GM12875 (cell line): ENCODE results near the gene SCAANT1.

Source experiments
- H3K4me3 ChIP-seq: one replicate; pipeline ENCODE4 v1.5.1; 2011; ENCODE audit warnings: low read depth, low read length, control low read depth
- CTCF ChIP-seq: IDR thresholded peaks from 2 replicates; pipeline ENCODE4 v1.5.1; 2011; ENCODE audit warnings: low read depth, mild to moderate bottlenecking, control low read depth, inconsistent platforms, low read length, moderate library complexity, borderline replicate concordance; ENCODE audit not compliant: insufficient read depth

The SCAANT1 gene

GRCh38 chr3:63945558-63946096 is 33.4 kb upstream of the SCAANT1 start:
- no peak for TF ChIP-seq CTCF

DNA sequence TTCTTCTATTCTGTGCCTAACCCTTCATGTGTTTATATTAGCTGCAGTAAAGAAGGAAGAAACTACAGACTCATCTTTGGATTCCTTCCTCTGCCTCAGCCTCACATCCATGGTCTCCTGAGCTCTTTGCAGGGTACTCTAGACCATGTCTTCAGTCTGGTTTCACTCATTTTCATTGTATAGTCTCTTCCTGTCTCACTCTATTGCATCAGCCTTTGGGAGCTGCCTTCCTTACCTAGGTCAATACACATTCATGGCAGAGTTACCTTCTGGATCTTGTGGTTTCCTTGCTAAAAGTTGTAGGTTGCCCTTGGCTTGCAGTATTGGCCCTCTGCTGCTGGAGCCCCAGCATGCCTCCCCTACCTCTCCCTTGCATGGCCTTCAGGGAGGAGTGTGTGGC is 31.5 kb upstream of the SCAANT1 start:
- TF ChIP-seq CTCF, result no peak

More at GRCh38 chr3:63945558-63946096, 33.4 kb upstream of the SCAANT1 start:
- no peak overlapping the region for H3K4me3 ChIP-seq

DNA sequence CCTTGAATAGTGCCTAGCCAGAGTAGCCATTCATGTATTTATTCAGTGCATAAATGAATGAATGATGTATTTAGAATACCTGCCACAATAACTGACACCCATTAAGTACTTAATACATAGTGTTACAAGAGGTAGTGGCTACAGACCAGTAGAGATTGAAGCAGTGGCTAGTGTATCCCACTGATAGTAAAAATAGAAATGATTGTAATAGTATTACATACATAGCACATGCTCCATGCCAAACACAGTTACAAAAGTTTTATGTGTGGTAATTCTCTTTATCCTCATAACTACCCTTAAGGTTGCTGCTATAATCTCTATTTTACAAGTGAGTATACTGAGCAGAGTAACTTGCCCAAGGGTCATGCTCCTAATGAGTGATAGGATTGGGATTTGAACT is 30.3 kb upstream of the SCAANT1 start:
- TF ChIP-seq CTCF, result no peak
- no peak overlapping the region for H3K4me3 ChIP-seq

More for the DNA sequence above, 31.5 kb upstream of the SCAANT1 start:
- H3K4me3 ChIP-seq, result no peak overlapping the region

DNA sequence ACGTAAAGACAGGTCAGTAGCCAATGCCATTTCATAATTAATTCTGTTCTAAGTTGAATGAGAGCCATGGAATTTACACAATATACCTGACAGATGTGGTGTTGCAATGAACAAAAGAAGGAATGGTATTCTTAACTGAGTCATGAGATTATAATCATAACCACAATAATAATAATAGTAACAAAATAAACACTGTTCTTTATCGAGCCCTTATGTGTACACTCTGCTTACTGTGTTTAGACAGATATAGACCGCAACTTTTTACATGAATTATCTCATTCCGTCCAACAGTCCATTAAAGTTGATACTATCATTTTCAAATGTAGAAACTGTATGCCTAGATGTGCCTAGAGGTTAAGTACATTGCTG is 28.2 kb upstream of the SCAANT1 start:
- no peak overlapping the region for H3K4me3 ChIP-seq
- TF ChIP-seq CTCF, result no peak

DNA sequence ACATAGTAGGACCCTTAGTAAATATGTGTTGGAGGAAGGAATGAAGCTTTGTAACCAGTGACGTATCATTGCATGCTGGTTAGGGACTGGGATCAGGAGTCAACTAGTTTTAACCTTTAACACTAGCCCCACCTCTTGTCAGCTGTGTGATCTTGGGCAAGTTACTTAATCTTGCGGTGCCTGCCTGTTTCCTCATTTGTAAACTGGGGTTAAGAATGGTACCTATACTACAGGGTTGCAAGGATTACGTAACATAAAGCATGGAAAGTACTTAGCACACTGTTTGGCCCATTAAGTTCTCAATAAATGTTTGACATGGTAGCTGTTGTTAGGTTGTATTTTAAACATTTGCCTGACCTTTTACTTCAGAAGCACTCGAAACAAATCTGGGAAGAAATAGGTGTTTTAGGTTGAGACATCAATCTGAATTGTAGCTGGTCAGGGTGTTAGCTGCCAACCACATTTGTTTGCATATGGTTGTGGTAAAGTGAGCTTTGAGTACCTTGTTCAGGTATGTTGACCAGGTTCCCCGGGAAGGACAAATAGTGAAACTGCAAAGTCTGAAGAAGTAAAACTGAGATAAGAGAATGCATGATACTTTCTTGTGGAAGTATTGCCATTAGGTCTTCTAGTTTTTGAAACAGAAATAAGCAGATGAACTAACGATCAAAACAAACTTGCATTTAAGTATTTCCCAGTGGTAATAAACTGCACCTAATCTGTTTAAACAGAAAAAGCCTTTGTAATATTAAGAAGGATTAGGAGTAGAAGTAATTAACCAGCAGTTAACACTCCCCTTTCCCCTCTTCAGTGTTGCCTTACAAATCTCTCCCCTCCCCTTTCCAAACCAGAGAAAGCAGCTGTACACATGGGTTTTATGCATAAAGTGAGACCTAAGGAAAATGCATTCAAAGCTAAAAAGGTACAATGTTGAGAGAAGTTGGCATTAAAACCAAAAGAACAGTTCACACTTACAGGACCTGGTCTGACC is 25.8 kb upstream of the SCAANT1 start:
- TF ChIP-seq CTCF, result no peak
- H3K4me3 ChIP-seq, result no peak overlapping the region

DNA sequence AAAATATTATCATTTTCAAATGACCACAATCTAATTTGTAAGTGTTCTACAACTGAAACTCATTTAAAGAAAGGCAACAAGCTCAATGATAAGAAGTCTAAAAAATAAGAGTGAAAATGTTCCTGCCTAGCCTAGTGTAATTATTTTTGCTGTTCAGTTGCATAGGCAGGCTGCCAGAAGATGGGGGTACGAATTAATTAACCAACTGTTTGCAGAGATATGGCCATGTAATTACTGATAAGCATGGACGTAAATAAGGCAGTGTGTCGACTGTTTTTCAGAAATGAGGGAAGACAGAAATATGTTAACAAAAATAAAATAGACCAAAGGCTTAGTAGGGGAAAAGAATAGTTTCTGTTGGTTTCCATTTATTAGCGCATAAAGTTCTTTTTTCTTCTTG is 24.7 kb upstream of the SCAANT1 start:
- H3K4me3 ChIP-seq, result no peak overlapping the region
- no peak for TF ChIP-seq CTCF
